Stimulated activated naive CD4-positive, alpha-beta T cell (primary cell): Measurements from ENCODE around the gene BICD2.

Experiments used
- DNase-seq, 6 experiments: peaks; one replicate each; lab custom pipeline; 2025; lab: John Stamatoyannopoulos, UW

BICD2 gene

GRCh38 chr9:92747459-92748232 lies 17.0 kb downstream of the BICD2 start:
- DNase-seq = no peak

- no peak for DNase-seq
Observed at GRCh38 chr9:92746567-92747458, 17.8 kb downstream of the BICD2 start.

GRCh38 chr9:92745881-92746280 lies 18.8 kb downstream of the BICD2 start:
- DNase-seq = no peak

- no peak for DNase-seq
Observed at GRCh38 chr9:92745331-92745730, 19.3 kb downstream of the BICD2 start.

- DNase-seq = no peak
Observed at GRCh38 chr9:92740969-92741368, 23.7 kb downstream of the BICD2 start.

GRCh38 chr9:92740446-92740961 lies 24.1 kb downstream of the BICD2 start:
- no peak for DNase-seq

GRCh38 chr9:92740009-92740408 lies 24.6 kb downstream of the BICD2 start:
- DNase-seq = no peak

GRCh38 chr9:92739346-92739970 lies 25.2 kb downstream of the BICD2 start:
- no peak for DNase-seq

- DNase-seq = peak in 1 of 6 experiments; percentile 3
Observed at GRCh38 chr9:92738661-92739081, 26.0 kb downstream of the BICD2 start.

GRCh38 chr9:92737611-92738299 lies 26.9 kb downstream of the BICD2 start:
- no peak for DNase-seq

GRCh38 chr9:92737216-92737606 lies 27.4 kb downstream of the BICD2 start:
- DNase-seq = no peak

GRCh38 chr9:92736563-92737215 lies 27.9 kb downstream of the BICD2 start:
- no peak for DNase-seq

- no peak for DNase-seq
Observed at GRCh38 chr9:92735636-92736562, 28.7 kb downstream of the BICD2 start.

GRCh38 chr9:92734931-92735635 lies 29.6 kb downstream of the BICD2 start:
- DNase-seq = no peak

GRCh38 chr9:92730897-92731296 lies 33.7 kb downstream of the BICD2 start:
- no peak for DNase-seq

- DNase-seq = no peak
Observed at GRCh38 chr9:92729735-92730155, 34.9 kb downstream of the BICD2 start.

- no peak for DNase-seq
Observed at GRCh38 chr9:92728831-92729734, 35.5 kb downstream of the BICD2 start.
